SK-N-SH treated with all-trans-retinoic acid at 6 μM for 48 hours (cell line): ENCODE results near the gene CD47.

Experiments used
- ATAC-seq: fragments of 200-7000 bp; cut with Tn5 transposase; 3 replicates; pipeline ENCODE4 v1.9.1; 2020; ENCODE audit warnings: mild to moderate bottlenecking, moderate library complexity
- ARNTL ChIP-seq: fragments of 450-650 bp; formaldehyde crosslinking; IDR thresholded peaks from 2 replicates; pipeline ENCODE4 v1.5.0; 2020; ENCODE audit warnings: low read depth, mild to moderate bottlenecking, moderate library complexity, borderline replicate concordance
- CSDC2 ChIP-seq: fragments of 250-450 bp; sonication (Bioruptor Pico); IDR thresholded peaks from 2 replicates; pipeline ENCODE4 v1.5.0; 2020; ENCODE audit warnings: mild to moderate bottlenecking, moderate library complexity
- CSRNP3 ChIP-seq: fragments of 250-450 bp; sonication (Bioruptor Pico); IDR thresholded peaks from 2 replicates; pipeline ENCODE4 v1.5.1; 2021; ENCODE audit warnings: mild to moderate bottlenecking, moderate library complexity
- ESRRG ChIP-seq: fragments of 250-450 bp; sonication (Bioruptor Pico); IDR thresholded peaks from 2 replicates; pipeline ENCODE4 v1.6.1; 2021; ENCODE audit warnings: mild to moderate bottlenecking
- GLIS3 ChIP-seq: fragments of 250-450 bp; sonication (Bioruptor Pico); IDR thresholded peaks from 2 replicates; pipeline ENCODE4 v1.5.0; 2020; ENCODE audit warnings: mild to moderate bottlenecking, moderate library complexity
- OSR1 ChIP-seq: fragments of 250-450 bp; sonication (Bioruptor Pico); IDR thresholded peaks from 2 replicates; pipeline ENCODE4 v1.8.0; 2022; ENCODE audit warnings: moderate library complexity, mild to moderate bottlenecking, inconsistent platforms
- PATZ1 ChIP-seq: fragments of 250-450 bp; sonication (Bioruptor Pico); IDR thresholded peaks from 2 replicates; pipeline ENCODE4 v1.8.0; 2020; ENCODE audit warnings: mild to moderate bottlenecking, moderate library complexity, borderline replicate concordance
- POU6F1 ChIP-seq: fragments of 250-450 bp; sonication (Bioruptor Pico); IDR thresholded peaks from 2 replicates; pipeline ENCODE4 v1.8.0; 2021; ENCODE audit warnings: low read depth, mild to moderate bottlenecking, moderate library complexity, borderline replicate concordance
- PPARA ChIP-seq: fragments of 250-450 bp; sonication (Bioruptor Pico); IDR thresholded peaks from 2 replicates; pipeline ENCODE4 v1.5.0; 2020; ENCODE audit warnings: mild to moderate bottlenecking, borderline replicate concordance
- RARB ChIP-seq: fragments of 250-450 bp; sonication (Bioruptor Pico); IDR thresholded peaks from 2 replicates; pipeline ENCODE4 v1.8.0; 2021; ENCODE audit warnings: mild to moderate bottlenecking, moderate library complexity
- SNAI2 ChIP-seq: fragments of 250-450 bp; sonication (Bioruptor Pico); IDR thresholded peaks from 2 replicates; pipeline ENCODE4 v1.5.0; 2020; ENCODE audit warnings: mild to moderate bottlenecking, moderate library complexity
- TCF4 ChIP-seq: fragments of 250-450 bp; sonication (Bioruptor Pico); IDR thresholded peaks from 2 replicates; pipeline ENCODE4 v1.8.0; 2021; ENCODE audit warnings: mild to moderate bottlenecking, moderate library complexity, borderline replicate concordance
- TOX ChIP-seq: fragments of 250-450 bp; sonication (Bioruptor Pico); IDR thresholded peaks from 2 replicates; pipeline ENCODE4 v1.8.0; 2021; ENCODE audit warnings: mild to moderate bottlenecking, moderate library complexity, borderline replicate concordance
- TSHZ2 ChIP-seq: fragments of 250-450 bp; sonication (Bioruptor Pico); IDR thresholded peaks from 2 replicates; pipeline ENCODE4 v1.5.0; 2020; ENCODE audit warnings: mild to moderate bottlenecking, moderate library complexity
- ZC3H10 ChIP-seq: fragments of 250-450 bp; sonication (Bioruptor Pico); IDR thresholded peaks from 2 replicates; pipeline ENCODE4 v1.5.1; 2021; ENCODE audit warnings: mild to moderate bottlenecking, moderate library complexity
- ZFP3 ChIP-seq: fragments of 250-450 bp; sonication (Bioruptor Pico); IDR thresholded peaks from 2 replicates; pipeline ENCODE4 v1.5.0; 2020; ENCODE audit warnings: mild to moderate bottlenecking, moderate library complexity
- ZFP30 ChIP-seq: fragments of 450-650 bp; formaldehyde crosslinking; IDR thresholded peaks from 2 replicates; pipeline ENCODE4 v1.5.0; 2022; ENCODE audit warnings: mild to moderate bottlenecking, moderate library complexity
- ZNF565 ChIP-seq: fragments of 450-650 bp; formaldehyde crosslinking; conservative IDR thresholded peaks from 2 replicates; pipeline ENCODE4 v1.5.0; 2020; ENCODE audit warnings: low read depth, mild to moderate bottlenecking, moderate library complexity
- ZNF70 ChIP-seq: fragments of 450-650 bp; formaldehyde crosslinking; IDR thresholded peaks from 2 replicates; pipeline ENCODE4 v1.5.0; 2020; ENCODE audit warnings: mild to moderate bottlenecking, moderate library complexity
- ZNF8 ChIP-seq: fragments of 450-650 bp; formaldehyde crosslinking; IDR thresholded peaks from 2 replicates; pipeline ENCODE4 v1.5.0; 2020; ENCODE audit warnings: mild to moderate bottlenecking, moderate library complexity
- TF ChIP-seq, protein P1 (sequence below): fragments of 250-450 bp; sonication (Bioruptor Pico); IDR thresholded peaks from 2 replicates; pipeline ENCODE4 v1.5.1; 2020; ENCODE audit warnings: low read depth, mild to moderate bottlenecking, moderate library complexity

Gene CD47

DNA sequence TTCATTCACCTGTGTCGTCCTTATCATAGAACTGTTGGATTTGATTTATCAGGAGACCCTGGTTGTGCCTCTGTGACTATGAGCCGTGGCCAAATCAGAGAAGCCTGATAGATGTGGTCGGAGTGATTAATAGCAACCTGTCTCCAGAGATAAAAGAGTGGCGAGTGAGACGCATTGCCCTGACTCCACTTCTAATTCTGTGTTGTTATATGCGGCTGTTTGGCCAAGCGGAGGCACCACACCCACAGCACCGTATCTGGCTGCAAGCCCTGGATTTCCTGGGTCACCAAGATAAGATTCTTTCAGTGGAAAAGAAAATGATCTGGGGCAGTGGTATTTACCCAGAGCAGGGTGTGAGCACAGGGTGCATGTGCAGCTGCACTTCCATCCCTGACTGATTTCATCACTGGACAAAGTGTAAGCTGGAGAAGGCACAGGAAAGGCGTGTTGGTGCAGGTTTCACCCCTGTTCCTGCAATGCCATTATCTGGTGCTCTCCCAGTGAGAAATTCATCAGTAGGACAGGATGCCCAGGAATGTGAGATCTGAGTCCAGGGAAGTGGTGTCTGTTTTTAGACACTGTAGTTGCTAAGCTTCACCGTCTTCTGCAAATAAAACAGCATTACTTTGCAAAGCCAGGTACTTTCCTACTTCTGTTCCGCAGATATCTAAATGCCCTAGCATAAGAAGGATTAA lies 84.6 kb downstream of the CD47 start:
- ATAC-seq: peak; percentile 57
- TF ChIP-seq CSDC2 (CRISPR knock-in tag): no peak
- no peak for TF ChIP-seq TOX (CRISPR knock-in tag)
- TF ChIP-seq ZFP30 (CRISPR knock-in tag): 0 out of 2 replicates have a peak, but pooled peaks have one; percentile 34
- TF ChIP-seq ZNF8 (CRISPR knock-in tag): no peak
- TF ChIP-seq OSR1: no peak

DNA sequence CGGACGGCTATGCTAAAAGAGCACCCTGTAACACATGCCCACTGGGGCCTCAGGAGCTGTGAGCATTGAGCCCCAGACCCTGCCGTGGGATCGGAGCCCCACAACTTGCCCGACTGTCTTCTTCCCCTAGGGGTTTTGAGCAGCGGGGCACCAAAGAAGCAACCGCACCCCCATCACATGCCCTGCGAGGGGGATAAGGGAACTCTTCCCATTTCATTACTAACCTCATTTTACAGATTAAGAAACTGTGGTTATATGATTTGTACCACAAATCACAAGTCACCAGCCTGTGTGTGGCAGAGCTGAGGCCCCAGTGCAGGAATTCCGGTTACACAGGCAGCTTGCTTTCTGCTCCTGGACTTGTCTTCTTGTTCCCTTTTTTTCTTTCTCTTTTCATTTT lies 86.2 kb downstream of the CD47 start:
- ATAC-seq: no peak
- TF ChIP-seq ZC3H10 (no peak), POU6F1 (CRISPR knock-in tag) (no peak), ZFP3 (CRISPR knock-in tag) (no peak), ZNF8 (CRISPR knock-in tag) (no peak), PPARA (CRISPR knock-in tag) (no peak), ZFP30 (CRISPR knock-in tag) (no peak), PATZ1 (CRISPR knock-in tag) (no peak), TOX (CRISPR knock-in tag) (no peak), GLIS3 (no peak), TSHZ2 (no peak), CSRNP3 (CRISPR knock-in tag) (no peak), ZNF565 (CRISPR knock-in tag) (no peak), TCF4 (CRISPR knock-in tag) (no peak), OSR1 (no peak), ARNTL (CRISPR knock-in tag) (no peak), SNAI2 (CRISPR knock-in tag) (no peak), ZNF70 (no peak)
- TF ChIP-seq, protein P1, sequence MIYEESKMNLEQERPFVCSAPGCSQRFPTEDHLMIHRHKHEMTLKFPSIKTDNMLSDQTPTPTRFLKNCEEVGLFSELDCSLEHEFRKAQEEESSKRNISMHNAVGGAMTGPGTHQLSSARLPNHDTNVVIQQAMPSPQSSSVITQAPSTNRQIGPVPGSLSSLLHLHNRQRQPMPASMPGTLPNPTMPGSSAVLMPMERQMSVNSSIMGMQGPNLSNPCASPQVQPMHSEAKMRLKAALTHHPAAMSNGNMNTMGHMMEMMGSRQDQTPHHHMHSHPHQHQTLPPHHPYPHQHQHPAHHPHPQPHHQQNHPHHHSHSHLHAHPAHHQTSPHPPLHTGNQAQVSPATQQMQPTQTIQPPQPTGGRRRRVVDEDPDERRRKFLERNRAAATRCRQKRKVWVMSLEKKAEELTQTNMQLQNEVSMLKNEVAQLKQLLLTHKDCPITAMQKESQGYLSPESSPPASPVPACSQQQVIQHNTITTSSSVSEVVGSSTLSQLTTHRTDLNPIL (CRISPR knock-in tag): no peak

DNA sequence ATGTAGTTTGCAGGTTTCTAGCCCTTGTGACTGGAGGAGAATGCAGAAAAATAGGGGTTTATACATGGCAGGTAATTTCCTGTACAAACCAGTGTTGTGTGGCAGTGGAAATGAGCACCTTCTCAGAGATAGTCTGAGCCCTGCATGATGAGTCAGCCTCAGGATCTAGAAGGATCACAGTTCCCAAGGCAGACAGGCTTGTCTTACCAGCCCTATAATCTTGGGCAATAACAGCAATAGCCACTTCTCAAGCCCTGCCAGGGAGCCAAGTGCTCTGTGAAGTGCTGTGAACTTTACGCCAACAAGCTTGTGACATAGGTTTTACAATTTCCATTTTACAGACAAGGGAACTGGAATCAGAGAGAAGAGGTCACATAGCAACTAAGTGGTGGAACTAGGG lies 89.4 kb downstream of the CD47 start:
- no peak for ATAC-seq
- TF ChIP-seq ZNF8 (CRISPR knock-in tag): no peak
- TF ChIP-seq OSR1: no peak
- no peak for TF ChIP-seq PPARA (CRISPR knock-in tag)
- TF ChIP-seq ESRRG: no peak
- TF ChIP-seq TSHZ2: no peak
- TF ChIP-seq ZNF70: no peak
- TF ChIP-seq ZNF565 (CRISPR knock-in tag): no peak
- TF ChIP-seq, protein P1 (CRISPR knock-in tag): no peak
- no peak for TF ChIP-seq PATZ1 (CRISPR knock-in tag)
- TF ChIP-seq CSDC2 (CRISPR knock-in tag): no peak
- TF ChIP-seq ZC3H10: no peak
- TF ChIP-seq ZFP30 (CRISPR knock-in tag): no peak
- TF ChIP-seq RARB (CRISPR knock-in tag): no peak
